Esophagus muscularis mucosa (tissue), 3 donors: ENCODE results near the gene DMRT1.

ENCODE experiments used
- EP300 ChIP-seq: sonication (generic); formaldehyde crosslinking; IDR thresholded peaks from one replicate; pipeline ENCODE4 v1.6.1; 2017; ENCODE audit warnings: antibody characterized with exemption
- TF ChIP-seq, protein P1 (sequence below), 3 experiments: fragments of 200-600 bp in 2 of 3; fragments of 450-650 bp in 1 of 3; sonication (generic) in 2 of 3; IDR thresholded peaks; one replicate each; pipeline ENCODE4 v1.5.1; 2017 to 2019; ENCODE audit warnings: antibody characterized with exemption in 3 of 3, mild to moderate bottlenecking in 2 of 3, moderate library complexity in 1 of 3

DNA sequence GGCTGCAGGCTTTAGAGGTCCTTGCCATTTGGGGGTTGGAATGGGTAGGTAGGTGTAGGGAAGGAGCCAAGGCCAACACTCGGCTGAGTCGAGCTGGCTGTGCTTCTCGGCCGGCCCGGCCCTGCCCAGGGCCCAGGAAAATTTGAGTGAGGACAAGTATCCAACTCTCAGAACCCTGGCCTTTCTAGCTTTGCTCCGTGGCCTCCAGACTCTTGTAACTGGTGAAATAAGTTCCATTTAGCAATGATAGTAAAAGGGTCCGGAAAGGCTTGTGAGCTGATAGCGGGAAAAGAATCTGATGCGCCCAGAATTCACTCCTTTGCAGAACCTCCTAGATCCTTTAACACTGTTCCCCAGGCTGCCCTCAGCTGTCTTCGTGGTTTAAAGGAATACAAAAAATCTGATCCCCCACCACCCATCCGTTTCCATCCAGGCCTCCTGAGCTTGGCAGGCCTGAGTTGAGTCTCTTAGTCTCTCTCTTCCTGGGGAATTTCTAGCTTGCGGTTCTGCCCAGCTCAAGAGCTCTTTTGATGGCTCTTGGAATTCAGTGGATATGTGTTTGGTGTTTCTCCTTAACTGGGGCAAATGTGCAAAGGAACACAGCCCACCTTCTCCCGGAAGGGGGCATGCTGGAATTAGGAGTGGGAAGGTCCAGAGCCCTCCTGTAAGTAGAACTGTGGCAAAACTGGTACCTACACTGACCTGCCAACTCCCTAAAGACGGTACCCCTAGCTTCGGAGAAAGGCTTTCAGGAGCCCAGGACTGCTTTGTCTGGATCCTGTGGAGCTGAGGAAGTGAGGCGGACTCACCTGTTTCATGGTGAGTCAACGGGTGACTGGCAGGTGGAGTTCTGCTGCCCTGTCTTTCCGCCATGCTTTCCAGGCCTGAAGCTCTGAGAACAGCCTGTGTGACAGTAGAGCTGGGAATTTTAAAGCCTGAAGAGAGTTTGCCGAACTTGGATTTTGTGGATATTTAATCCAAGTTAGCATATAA, 136.6 kb downstream of the DMRT1 start:
- TF ChIP-seq, protein P1, sequence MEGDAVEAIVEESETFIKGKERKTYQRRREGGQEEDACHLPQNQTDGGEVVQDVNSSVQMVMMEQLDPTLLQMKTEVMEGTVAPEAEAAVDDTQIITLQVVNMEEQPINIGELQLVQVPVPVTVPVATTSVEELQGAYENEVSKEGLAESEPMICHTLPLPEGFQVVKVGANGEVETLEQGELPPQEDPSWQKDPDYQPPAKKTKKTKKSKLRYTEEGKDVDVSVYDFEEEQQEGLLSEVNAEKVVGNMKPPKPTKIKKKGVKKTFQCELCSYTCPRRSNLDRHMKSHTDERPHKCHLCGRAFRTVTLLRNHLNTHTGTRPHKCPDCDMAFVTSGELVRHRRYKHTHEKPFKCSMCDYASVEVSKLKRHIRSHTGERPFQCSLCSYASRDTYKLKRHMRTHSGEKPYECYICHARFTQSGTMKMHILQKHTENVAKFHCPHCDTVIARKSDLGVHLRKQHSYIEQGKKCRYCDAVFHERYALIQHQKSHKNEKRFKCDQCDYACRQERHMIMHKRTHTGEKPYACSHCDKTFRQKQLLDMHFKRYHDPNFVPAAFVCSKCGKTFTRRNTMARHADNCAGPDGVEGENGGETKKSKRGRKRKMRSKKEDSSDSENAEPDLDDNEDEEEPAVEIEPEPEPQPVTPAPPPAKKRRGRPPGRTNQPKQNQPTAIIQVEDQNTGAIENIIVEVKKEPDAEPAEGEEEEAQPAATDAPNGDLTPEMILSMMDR (IDR thresholded peaks at IDR 0.05) = no peak
- no peak for TF ChIP-seq EP300
